ENCODE data around the gene PTPRD. TPM values are rescaled to one million over a fixed set of nuclear protein-coding genes. Genes with fewer than 3 reads are reported as not detected.

The PTPRD gene
- total and polyA plus RNA-seq, 9 of the 15 experiments (the other 6 are each of a cell fraction or from before 2014, with no cell fraction given), result 0.11 TPM; not detected in 8

DNA sequence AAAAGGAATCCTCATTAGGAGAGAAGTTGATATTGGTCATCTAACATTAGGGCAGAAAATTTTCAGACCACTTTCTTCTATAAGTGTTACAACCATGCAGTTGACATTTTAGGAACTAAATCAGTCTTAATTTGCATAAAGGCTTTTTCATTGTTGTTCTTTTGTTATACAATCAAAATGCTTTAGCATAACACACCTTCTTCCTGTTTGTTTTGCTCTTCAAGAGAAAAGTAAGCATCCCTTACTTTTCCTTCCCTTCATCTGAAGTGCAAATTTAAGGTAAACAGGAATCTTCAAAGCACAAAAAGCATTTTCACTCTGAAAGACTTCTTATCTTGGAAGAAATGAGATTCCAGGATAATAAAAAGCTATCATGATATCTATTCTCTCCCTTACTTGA, 273.6 kb downstream of the PTPRD start (continued):
- TF ChIP-seq NR2C2 (CRISPR knock-in tag; IDR thresholded peaks at IDR 0.05) (no peak), NR2C2 (tag; IDR thresholded peaks at IDR 0.05) (no peak), ELF2 (CRISPR knock-in tag; IDR thresholded peaks at IDR 0.05) (no peak)

DNA sequence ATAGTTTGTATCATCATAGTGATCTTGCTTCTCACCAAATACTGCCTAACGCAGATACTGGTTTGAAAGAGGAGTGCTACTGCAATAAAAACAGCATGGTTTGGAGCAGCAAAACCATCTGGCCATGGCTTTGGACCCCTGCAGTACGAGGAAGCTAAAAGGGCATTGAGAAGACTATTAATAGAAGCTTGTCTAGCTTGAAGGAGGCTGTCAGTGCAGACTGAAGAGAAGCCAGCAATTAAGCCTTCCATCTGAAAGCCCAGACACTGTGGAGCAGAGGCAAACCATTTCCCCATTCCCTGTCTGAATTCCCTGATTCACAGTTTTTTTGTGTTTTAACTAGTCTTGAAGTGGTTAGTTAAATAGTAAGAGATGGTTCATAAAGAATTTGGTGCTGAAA, 281.6 kb downstream of the PTPRD start:
- Histone ChIP-seq H3K9me1 (ENCODE audit: control insufficient read depth, insufficient read depth, low read length) (no peaks in the 10 kb centered on the region), H4K20me1 (replicated peaks; ENCODE audit: control insufficient read depth, insufficient read depth, low read length) (no peaks in the 10 kb centered on the region), H2AFZ (ENCODE audit: low read depth, low read length) (no peak overlapping the region), H3K9me3 (replicated peaks; ENCODE audit: control insufficient read depth, insufficient read depth, low read depth, low read length) (no peaks in the 10 kb centered on the region), H3K4me3 (no peak overlapping the region), H3K27me3 (ENCODE audit: control insufficient read depth in 2 of 2, insufficient read depth in 2 of 2, low read length in 2 of 2) (no peaks in the 10 kb centered on the region), H3K27ac (ENCODE audit: extremely low read depth, low read depth, low read length) (no peak overlapping the region), H3K4me2 (ENCODE audit: insufficient read depth, low read length) (no peak overlapping the region), H3K4me1 (replicated peaks in 1 of 2; ENCODE audit: control insufficient read depth in 2 of 2, insufficient read depth in 2 of 2, low read length in 2 of 2) (no peaks in the 10 kb centered on the region), H3K36me3 (ENCODE audit: control insufficient read depth, insufficient read depth, low read length) (no peaks in the 10 kb centered on the region), H3K9ac (ENCODE audit: insufficient read depth in 1 of 2, low read depth in 2 of 2, low read length in 2 of 2) (no peak overlapping the region), H3K79me2 (ENCODE audit: control insufficient read depth, insufficient read depth, low read length) (no peaks in the 10 kb centered on the region)
- TF ChIP-seq HNRNPLL (IDR thresholded peaks at IDR 0.05; ENCODE audit: low read depth, low read length, poor library complexity, severe bottlenecking) (no peak), DDX20 (tag; IDR thresholded peaks at IDR 0.05; ENCODE audit: low read depth) (no peak), SMC3 (conservative IDR thresholded peaks at IDR 0.05; ENCODE audit: insufficient read depth, low read depth, low read length) (no peak), RFX7 (CRISPR knock-in tag; IDR thresholded peaks at IDR 0.05) (no peak), ZNF23 (CRISPR knock-in tag; IDR thresholded peaks at IDR 0.05) (no peak), PURB (CRISPR knock-in tag; IDR thresholded peaks at IDR 0.05; ENCODE audit: low read depth) (no peak), POLR2H (tag; IDR thresholded peaks at IDR 0.05; ENCODE audit: low read depth) (no peak), E2F3 (CRISPR knock-in tag; IDR thresholded peaks at IDR 0.05) (no peak), GTF2F1 (IDR thresholded peaks at IDR 0.05; ENCODE audit: low read depth, low read length) (no peak)
- FAIRE-seq (no peak), DNase-seq (ENCODE audit: extremely low read depth in 1 of 4, low spot score in 3 of 4) (no peak), ATAC-seq (no peak)
- 0% methylated on average over 2 of the region's 2 CpGs for WGBS (ENCODE audit: insufficient coverage, low coverage, missing lambda C conversion rate)
- intact Hi-C loops (cut with micrococcal nuclease) (no loop called here), in situ Hi-C loops (cut with MboI) (no loop called here)
- no TSS peak for BruUV-seq (replicated peaks)
- POLR2A ChIA-PET, result no interaction called here
- CTCF ChIA-PET (ENCODE audit: low intra/inter-chr PET ratio), result no interaction called here
